Liver (tissue), 9 donors: ENCODE measurements around the gene SERPINA3. TPM values are rescaled to one million over a fixed set of nuclear protein-coding genes. Genes with fewer than 3 reads are reported as not detected.

ENCODE experiments used
- DNase-seq: peaks from one replicate; pipeline ENCODE4 v3.0.0-alpha.2; 2017; ENCODE audit warnings: low spot score
- H3K27ac ChIP-seq, 2 donors: one replicate each; pipeline ENCODE4 v1.7.0; 2013; ENCODE audit warnings: inconsistent platforms in 2 of 2, low read length in 2 of 2, control low read depth in 1 of 2, low read depth in 1 of 2, mild to moderate bottlenecking in 1 of 2
- H3K27me3 ChIP-seq, 4 donors: one replicate each; pipeline versions ENCODE4 v1.6.1 to v1.7.0; 2013; ENCODE audit warnings: low read length in 3 of 4, inconsistent platforms in 1 of 4, mild to moderate bottlenecking in 1 of 4, moderate library complexity in 1 of 4; ENCODE audit not compliant: control insufficient read depth in 4 of 4, insufficient read depth in 4 of 4
- H3K36me3 ChIP-seq, 4 donors: one replicate each; pipeline versions ENCODE4 v1.6.1 to v1.7.0; 2013; ENCODE audit warnings: low read length in 3 of 4, mild to moderate bottlenecking in 3 of 4, low read depth in 1 of 4, moderate library complexity in 1 of 4; ENCODE audit not compliant: control insufficient read depth in 4 of 4, insufficient read depth in 3 of 4
- H3K4me1 ChIP-seq, 4 donors: one replicate each; pipeline versions ENCODE4 v1.6.1 to v1.7.0; 2013; ENCODE audit warnings: low read length in 3 of 4, mild to moderate bottlenecking in 3 of 4, moderate library complexity in 1 of 4; ENCODE audit not compliant: control insufficient read depth in 4 of 4, insufficient read depth in 4 of 4
- H3K4me3 ChIP-seq, 3 donors: one replicate each; pipeline versions ENCODE4 v1.6.1 to v1.7.0; 2013; ENCODE audit warnings: low read length in 3 of 3, control low read depth in 1 of 3, low read depth in 1 of 3, mild to moderate bottlenecking in 1 of 3
- H3K9ac ChIP-seq, 2 donors: one replicate each; pipeline ENCODE4 v1.7.0; 2013; ENCODE audit warnings: low read length in 2 of 2, mild to moderate bottlenecking in 2 of 2, moderate library complexity in 2 of 2, control low read depth in 1 of 2, low read depth in 1 of 2
- H3K9me3 ChIP-seq, 4 donors: one replicate each; pipeline versions ENCODE4 v1.6.1 to v1.7.0; 2013; ENCODE audit warnings: low read length in 3 of 4; ENCODE audit not compliant: control insufficient read depth in 4 of 4
- ATF3 ChIP-seq: IDR thresholded peaks from 2 replicates; pipeline ENCODE4 v1.6.1; 2016; ENCODE audit warnings: antibody characterized with exemption
- EGR1 ChIP-seq, 2 donors: IDR thresholded peaks; 2 replicates each; pipeline ENCODE4 v1.6.1; 2016 to 2018; ENCODE audit warnings: antibody characterized with exemption in 2 of 2, low read depth in 2 of 2
- FOXA1 ChIP-seq: IDR thresholded peaks from 2 replicates; pipeline ENCODE4 v1.6.1; 2016; ENCODE audit warnings: antibody characterized with exemption
- FOXA2 ChIP-seq: IDR thresholded peaks from 2 replicates; pipeline ENCODE4 v1.6.1; 2016; ENCODE audit warnings: antibody characterized with exemption
- GABPA ChIP-seq, 2 donors: IDR thresholded peaks in 1 of 2; conservative IDR thresholded peaks in 1 of 2; 2 replicates each; pipeline ENCODE4 v1.6.1; 2016; ENCODE audit warnings: antibody characterized with exemption in 2 of 2, mild to moderate bottlenecking in 1 of 2, moderate library complexity in 1 of 2
- HNF4A ChIP-seq, 2 donors: conservative IDR thresholded peaks; 2 replicates each; pipeline ENCODE4 v1.6.1; 2016; ENCODE audit warnings: antibody characterized with exemption in 2 of 2, mild to moderate bottlenecking in 2 of 2
- HNF4G ChIP-seq: IDR thresholded peaks from 2 replicates; pipeline ENCODE4 v1.6.1; 2016; ENCODE audit warnings: antibody characterized with exemption
- JUND ChIP-seq, 2 donors: IDR thresholded peaks; 2 replicates each; pipeline ENCODE4 v1.6.1; 2016; ENCODE audit warnings: antibody characterized with exemption in 2 of 2
- MAX ChIP-seq: IDR thresholded peaks from 2 replicates; pipeline ENCODE4 v1.6.1; 2016; ENCODE audit warnings: antibody characterized with exemption
- NR2F2 ChIP-seq: IDR thresholded peaks from 2 replicates; pipeline ENCODE4 v1.6.1; 2016; ENCODE audit warnings: antibody characterized with exemption
- RAD21 ChIP-seq, 2 donors: IDR thresholded peaks; 2 replicates each; pipeline ENCODE4 v1.6.1; 2016; ENCODE audit warnings: antibody characterized with exemption in 2 of 2, mild to moderate bottlenecking in 2 of 2
- REST ChIP-seq: IDR thresholded peaks from 2 replicates; pipeline ENCODE4 v1.6.1; 2016; ENCODE audit warnings: antibody characterized with exemption, mild to moderate bottlenecking
- RXRA ChIP-seq, 2 donors: IDR thresholded peaks; 2 replicates each; pipeline ENCODE4 v1.6.1; 2017 to 2018; ENCODE audit warnings: antibody characterized with exemption in 2 of 2, mild to moderate bottlenecking in 1 of 2
- SP1 ChIP-seq: IDR thresholded peaks from 2 replicates; pipeline ENCODE4 v1.6.1; 2018; ENCODE audit warnings: antibody characterized with exemption, mild to moderate bottlenecking
- TAF1 ChIP-seq: conservative IDR thresholded peaks from 2 replicates; pipeline ENCODE4 v1.6.1; 2016; ENCODE audit warnings: antibody characterized with exemption, mild to moderate bottlenecking
- YY1 ChIP-seq: IDR thresholded peaks from 2 replicates; pipeline ENCODE4 v1.6.1; 2016; ENCODE audit warnings: antibody characterized with exemption, mild to moderate bottlenecking
- ZBTB33 ChIP-seq: IDR thresholded peaks from 2 replicates; pipeline ENCODE4 v1.6.1; 2016; ENCODE audit warnings: antibody characterized with exemption
- WGBS: extraction: QIAGEN DNeasy Blood & Tissue Kit; methylation state at CpG from one replicate; pipeline ENCODE4 v1.1.7; 2013; 5-methylcytosine and 5-hydroxymethylcytosine counted together
- polyA plus RNA-seq, 2 donors: library from polyadenylated mRNA; stranded (reverse) in 1 of 2; unstranded in 1 of 2; fragments of 200-250 nt in 1 of 2; fragments of >200 nt in 1 of 2; fragmentation: Nextera tagmentation in 1 of 2; extraction: Ambion mirVana in 1 of 2; gene quantifications; one replicate each; pipeline versions ENCODE4 v1.2.1 to v1.2.3, GENCODE V29; 2013 to 2015
- total RNA-seq, 2 donors: library from RNA; depleted of rRNA; stranded (reverse); fragments of >200 nt; gene quantifications; one replicate each; pipeline ENCODE4 v1.2.3, GENCODE V29; 2014
- TF ChIP-seq, protein P1 (sequence below): fragments of 150-350 bp; IDR thresholded peaks from 2 replicates; pipeline ENCODE4 v1.5.1; 2017; ENCODE audit warnings: improper control_type of control experiment, low read depth, low read length; ENCODE audit not compliant: missing input control
- donor health status: healthy.
- donor health status: healthy.
- donor health status: healthy.
- donor health status: healthy.
- donor health status: healthy.

Gene SERPINA3
- total and polyA plus RNA-seq, 4 donors: 2,087 to 17,984 (median 13,009) TPM

DNA sequence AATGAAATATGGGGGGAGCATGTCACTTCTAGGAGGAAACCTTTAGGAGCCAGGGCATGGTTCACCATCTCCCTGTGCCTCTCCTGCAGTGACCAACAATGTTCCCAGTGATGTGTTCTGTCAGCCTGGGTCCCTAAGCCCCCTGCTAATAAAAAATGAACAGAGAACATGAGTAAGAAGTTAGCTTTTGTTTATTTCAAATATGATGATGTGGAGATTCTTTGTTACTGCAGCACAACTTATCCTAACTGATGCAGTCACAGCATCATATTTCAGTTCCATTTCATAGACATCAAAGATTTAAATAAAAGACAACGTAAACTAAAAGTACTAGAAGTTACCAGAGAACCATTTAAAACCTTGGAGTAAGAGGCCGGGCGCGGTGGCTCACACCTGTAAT is 43.9 kb downstream of the SERPINA3 start (continued):
- TF ChIP-seq, protein P1, sequence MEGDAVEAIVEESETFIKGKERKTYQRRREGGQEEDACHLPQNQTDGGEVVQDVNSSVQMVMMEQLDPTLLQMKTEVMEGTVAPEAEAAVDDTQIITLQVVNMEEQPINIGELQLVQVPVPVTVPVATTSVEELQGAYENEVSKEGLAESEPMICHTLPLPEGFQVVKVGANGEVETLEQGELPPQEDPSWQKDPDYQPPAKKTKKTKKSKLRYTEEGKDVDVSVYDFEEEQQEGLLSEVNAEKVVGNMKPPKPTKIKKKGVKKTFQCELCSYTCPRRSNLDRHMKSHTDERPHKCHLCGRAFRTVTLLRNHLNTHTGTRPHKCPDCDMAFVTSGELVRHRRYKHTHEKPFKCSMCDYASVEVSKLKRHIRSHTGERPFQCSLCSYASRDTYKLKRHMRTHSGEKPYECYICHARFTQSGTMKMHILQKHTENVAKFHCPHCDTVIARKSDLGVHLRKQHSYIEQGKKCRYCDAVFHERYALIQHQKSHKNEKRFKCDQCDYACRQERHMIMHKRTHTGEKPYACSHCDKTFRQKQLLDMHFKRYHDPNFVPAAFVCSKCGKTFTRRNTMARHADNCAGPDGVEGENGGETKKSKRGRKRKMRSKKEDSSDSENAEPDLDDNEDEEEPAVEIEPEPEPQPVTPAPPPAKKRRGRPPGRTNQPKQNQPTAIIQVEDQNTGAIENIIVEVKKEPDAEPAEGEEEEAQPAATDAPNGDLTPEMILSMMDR: no peak
- TF ChIP-seq YY1: no peak

GRCh38 chr14:94659256-94659655 is 47.1 kb downstream of the SERPINA3 start:
- TF ChIP-seq, protein P1: no peak
- TF ChIP-seq ATF3 (no peak), FOXA2 (no peak), NR2F2 (no peak), RAD21 (IDR thresholded peaks at IDR 0.05) (no peak), TAF1 (no peak), JUND (IDR thresholded peaks at IDR 0.05) (no peak), SP1 (no peak), MAX (no peak), FOXA1 (no peak), GABPA (IDR thresholded peaks at IDR 0.05 in 1 of 2, conservative IDR thresholded peaks at IDR 0.05 in 1 of 2) (no peak), RXRA (IDR thresholded peaks at IDR 0.05) (no peak), REST (no peak), YY1 (no peak), ZBTB33 (no peak), HNF4A (conservative IDR thresholded peaks at IDR 0.05) (no peak), EGR1 (IDR thresholded peaks at IDR 0.05; ENCODE audit: low read depth in 2 of 2) (no peak), HNF4G (no peak)
- DNase-seq: no peak
- no peak overlapping the region for H3K9ac ChIP-seq
- WGBS: 94% methylated on average over 1 of the region's 1 CpG
- H3K4me1 ChIP-seq: no peaks in the 10 kb centered on the region
- H3K27ac ChIP-seq: no peak overlapping the region
- H3K36me3 ChIP-seq: no peaks in the 10 kb centered on the region
- H3K27me3 ChIP-seq: no peaks in the 10 kb centered on the region
- H3K4me3 ChIP-seq: no peak overlapping the region
- H3K9me3 ChIP-seq: no peaks in the 10 kb centered on the region
